HepG2 (cell line): Measurements from ENCODE around the gene SALL4. TPM values are rescaled to one million over a fixed set of nuclear protein-coding genes. Genes with fewer than 3 reads are reported as not detected.

Source experiments
- AGO1 ChIP-seq: fragments of 200-400 bp; formaldehyde crosslinking; IDR thresholded peaks from 2 replicates; pipeline ENCODE4 v1.6.1; 2017; ENCODE audit warnings: mild to moderate bottlenecking, low read depth, low read length, moderate library complexity; ENCODE audit not compliant: poor library complexity, severe bottlenecking
- ERF ChIP-seq: IDR thresholded peaks from 2 replicates; pipeline ENCODE4 v1.6.1; 2018; ENCODE audit warnings: missing biosample characterization, missing genetic modification reagents
- FOXA3 ChIP-seq: IDR thresholded peaks from 2 replicates; pipeline ENCODE4 v1.6.1; 2016; ENCODE audit warnings: missing genetic modification reagents, missing compliant biosample characterization
- FOXK2 ChIP-seq: fragments of 450-650 bp; IDR thresholded peaks from 2 replicates; pipeline ENCODE4 v1.6.1; 2016
- HIVEP1 ChIP-seq: sonication (generic); formaldehyde crosslinking; IDR thresholded peaks from 2 replicates; pipeline ENCODE4 v1.4.0; 2020; ENCODE audit warnings: mild to moderate bottlenecking, missing genetic modification reagents
- HNF4G ChIP-seq, 2 experiments: sonication (generic) in 1 of 2; formaldehyde crosslinking in 1 of 2; IDR thresholded peaks; 2 replicates each; pipeline versions ENCODE4 v1.4.0 to v1.6.1; 2011 to 2020; ENCODE audit warnings: borderline replicate concordance in 2 of 2, low read depth in 2 of 2, mild to moderate bottlenecking in 2 of 2, low read length in 1 of 2, missing genetic modification reagents in 1 of 2, moderate library complexity in 1 of 2
- HOXA9 ChIP-seq: sonication (generic); formaldehyde crosslinking; IDR thresholded peaks from 2 replicates; pipeline ENCODE4 v1.8.1; 2022; ENCODE audit warnings: missing genetic modification reagents, mild to moderate bottlenecking, moderate library complexity, borderline replicate concordance
- KLF12 ChIP-seq: sonication (generic); formaldehyde crosslinking; IDR thresholded peaks from 2 replicates; pipeline ENCODE4 v1.4.0; 2020; ENCODE audit warnings: missing genetic modification reagents, borderline replicate concordance
- MATR3 ChIP-seq: sonication (generic); formaldehyde crosslinking; IDR thresholded peaks from 2 replicates; pipeline ENCODE4 v1.4.0; 2020; ENCODE audit warnings: missing genetic modification reagents
- MED8 ChIP-seq: sonication (generic); formaldehyde crosslinking; IDR thresholded peaks from 2 replicates; pipeline ENCODE4 v1.8.1; 2023; ENCODE audit warnings: mild to moderate bottlenecking, missing genetic modification reagents; ENCODE audit not compliant: insufficient replicate concordance
- PLRG1 ChIP-seq: fragments of 450-650 bp; conservative IDR thresholded peaks from 2 replicates; pipeline ENCODE4 v1.6.1; 2016
- SMARCE1 ChIP-seq: fragments of 450-650 bp; IDR thresholded peaks from 2 replicates; pipeline ENCODE4 v1.6.1; 2017; ENCODE audit warnings: borderline replicate concordance
- SMYD3 ChIP-seq: sonication (generic); formaldehyde crosslinking; IDR thresholded peaks from 2 replicates; pipeline ENCODE4 v1.8.1; 2023; ENCODE audit warnings: mild to moderate bottlenecking, missing genetic modification reagents
- ZBTB42 ChIP-seq: sonication (generic); formaldehyde crosslinking; IDR thresholded peaks from 2 replicates; pipeline ENCODE4 v1.5.0; 2020; ENCODE audit warnings: mild to moderate bottlenecking, missing genetic modification reagents
- ZFAT ChIP-seq: sonication (generic); formaldehyde crosslinking; conservative IDR thresholded peaks from 2 replicates; pipeline ENCODE4 v1.8.1; 2023; ENCODE audit warnings: missing genetic modification reagents, inconsistent platforms
- ZFP82 ChIP-seq: sonication (generic); formaldehyde crosslinking; IDR thresholded peaks from 2 replicates; pipeline ENCODE4 v1.5.1; 2020; ENCODE audit warnings: mild to moderate bottlenecking, missing genetic modification reagents, borderline replicate concordance
- ZFP90 ChIP-seq: sonication (generic); formaldehyde crosslinking; IDR thresholded peaks from 2 replicates; pipeline ENCODE4 v1.8.0; 2022; ENCODE audit warnings: missing genetic modification reagents, mild to moderate bottlenecking, inconsistent platforms, borderline replicate concordance
- ZNF234 ChIP-seq: sonication (generic); formaldehyde crosslinking; conservative IDR thresholded peaks from 2 replicates; pipeline ENCODE4 v1.5.1; 2020; ENCODE audit warnings: mild to moderate bottlenecking, missing genetic modification reagents
- ZNF3 ChIP-seq: IDR thresholded peaks from 2 replicates; pipeline ENCODE4 v1.7.0; 2017; ENCODE audit warnings: inconsistent platforms
- ZNF441 ChIP-seq: sonication (generic); formaldehyde crosslinking; IDR thresholded peaks from 2 replicates; pipeline ENCODE4 v1.7.0; 2021; ENCODE audit warnings: missing genetic modification reagents, borderline replicate concordance
- ZNF451 ChIP-seq: sonication (generic); formaldehyde crosslinking; IDR thresholded peaks from 2 replicates; pipeline ENCODE4 v1.5.0; 2020; ENCODE audit warnings: mild to moderate bottlenecking, missing genetic modification reagents
- ZNF747 ChIP-seq: sonication (generic); formaldehyde crosslinking; IDR thresholded peaks from 2 replicates; pipeline ENCODE4 v1.8.1; 2023; ENCODE audit warnings: missing genetic modification reagents, mild to moderate bottlenecking, borderline replicate concordance
- polyA plus RNA-seq, 8 experiments: library from polyadenylated mRNA; depleted of rRNA in 3 of 8; stranded (reverse) in 7 of 8; unstranded in 1 of 8; fragments of >200 nt; fragmentation: Illumina TruSeq in 4 of 8; extraction: Trizol in 4 of 8; gene quantifications; 2 replicates each; pipeline versions ENCODE4 v1.2.1 to v1.2.3, GENCODE V29; 2011 to 2016; ENCODE audit warnings: low read depth in 4 of 8, missing spikeins in 1 of 8, mixed read lengths in 1 of 8; ENCODE audit not compliant: insufficient read depth in 1 of 8
- total RNA-seq, 5 experiments: library from RNA; depleted of rRNA; stranded (reverse); fragments of >200 nt; fragmentation: Illumina TruSeq; extraction: Trizol; gene quantifications; 2 replicates each; pipeline ENCODE4 v1.2.3, GENCODE V29; 2016; ENCODE audit warnings: low read depth in 1 of 5
- TF ChIP-seq, protein P1 (sequence below): sonication (generic); formaldehyde crosslinking; IDR thresholded peaks from 2 replicates; pipeline ENCODE4 v1.4.0; 2020; ENCODE audit warnings: missing genetic modification reagents, mild to moderate bottlenecking, borderline replicate concordance
- TF ChIP-seq, protein P2 (sequence below): sonication (generic); formaldehyde crosslinking; IDR thresholded peaks from 2 replicates; pipeline ENCODE4 v1.4.0; 2020; ENCODE audit warnings: missing genetic modification reagents
- TF ChIP-seq, protein P3 (sequence below): IDR thresholded peaks from 2 replicates; pipeline ENCODE4 v1.6.1; 2018; ENCODE audit warnings: missing genetic modification reagents
- TF ChIP-seq, protein P4 (sequence below): sonication (generic); formaldehyde crosslinking; IDR thresholded peaks from 2 replicates; pipeline ENCODE4 v1.5.1; 2020; ENCODE audit warnings: mild to moderate bottlenecking, missing genetic modification reagents, moderate library complexity

SALL4 gene
- total and polyA plus RNA-seq, 2 of the 13 experiments (the other 11 are each of a cell fraction or from before 2014, with no cell fraction given) = 0.33 to 1.8 TPM

DNA sequence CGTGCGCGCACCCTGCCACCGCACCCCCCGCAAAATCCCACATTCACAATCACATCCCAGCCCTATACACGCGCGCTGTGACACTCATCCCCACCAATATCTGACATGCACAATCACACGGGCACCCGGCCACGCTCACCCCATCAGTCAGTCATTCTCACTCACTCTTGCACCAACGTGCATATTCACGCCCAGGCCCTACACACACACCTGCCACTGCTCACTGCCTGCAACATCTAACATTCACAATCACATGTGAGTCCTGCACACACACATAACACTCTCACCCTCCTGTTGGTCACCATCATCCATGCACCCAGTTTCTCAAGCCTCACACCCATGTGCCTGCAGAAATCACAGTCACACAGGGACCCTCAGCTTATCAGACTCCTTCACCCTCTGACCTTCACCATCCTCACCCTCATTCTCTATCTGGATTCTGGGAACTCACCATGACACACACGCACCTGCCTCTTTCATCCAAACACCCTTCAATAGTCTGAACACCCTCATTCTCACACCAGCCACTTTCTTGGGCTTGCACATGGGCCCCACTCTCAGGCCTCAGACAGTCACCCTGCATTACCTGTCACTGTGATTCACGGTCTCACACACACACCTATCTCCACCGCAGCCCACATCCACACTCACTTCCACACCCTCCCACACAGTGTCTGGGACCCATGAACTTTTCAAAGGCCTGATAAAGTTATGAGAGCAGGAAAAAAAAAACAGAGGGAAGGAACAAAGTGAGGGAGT is 33.4 kb downstream of the SALL4 start (continued):
- TF ChIP-seq ZNF747 (CRISPR knock-in tag) = no peak
- no peak for TF ChIP-seq ZNF234 (CRISPR knock-in tag)
- peak; percentile 20; the same call in 1 of the 2 replicates for TF ChIP-seq ZNF441 (CRISPR knock-in tag)
- TF ChIP-seq, protein P1, sequence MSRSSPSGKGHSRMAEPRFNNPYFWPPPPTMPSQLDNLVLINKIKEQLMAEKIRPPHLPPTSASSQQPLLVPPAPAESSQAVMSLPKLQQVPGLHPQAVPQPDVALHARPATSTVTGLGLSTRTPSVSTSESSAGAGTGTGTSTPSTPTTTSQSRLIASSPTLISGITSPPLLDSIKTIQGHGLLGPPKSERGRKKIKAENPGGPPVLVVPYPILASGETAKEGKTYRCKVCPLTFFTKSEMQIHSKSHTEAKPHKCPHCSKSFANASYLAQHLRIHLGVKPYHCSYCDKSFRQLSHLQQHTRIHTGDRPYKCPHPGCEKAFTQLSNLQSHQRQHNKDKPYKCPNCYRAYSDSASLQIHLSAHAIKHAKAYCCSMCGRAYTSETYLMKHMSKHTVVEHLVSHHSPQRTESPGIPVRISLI (CRISPR knock-in tag) = peak; percentile 15; the same call in 1 of the 2 replicates
- no peak for TF ChIP-seq SMYD3 (CRISPR knock-in tag)
- TF ChIP-seq, protein P2, sequence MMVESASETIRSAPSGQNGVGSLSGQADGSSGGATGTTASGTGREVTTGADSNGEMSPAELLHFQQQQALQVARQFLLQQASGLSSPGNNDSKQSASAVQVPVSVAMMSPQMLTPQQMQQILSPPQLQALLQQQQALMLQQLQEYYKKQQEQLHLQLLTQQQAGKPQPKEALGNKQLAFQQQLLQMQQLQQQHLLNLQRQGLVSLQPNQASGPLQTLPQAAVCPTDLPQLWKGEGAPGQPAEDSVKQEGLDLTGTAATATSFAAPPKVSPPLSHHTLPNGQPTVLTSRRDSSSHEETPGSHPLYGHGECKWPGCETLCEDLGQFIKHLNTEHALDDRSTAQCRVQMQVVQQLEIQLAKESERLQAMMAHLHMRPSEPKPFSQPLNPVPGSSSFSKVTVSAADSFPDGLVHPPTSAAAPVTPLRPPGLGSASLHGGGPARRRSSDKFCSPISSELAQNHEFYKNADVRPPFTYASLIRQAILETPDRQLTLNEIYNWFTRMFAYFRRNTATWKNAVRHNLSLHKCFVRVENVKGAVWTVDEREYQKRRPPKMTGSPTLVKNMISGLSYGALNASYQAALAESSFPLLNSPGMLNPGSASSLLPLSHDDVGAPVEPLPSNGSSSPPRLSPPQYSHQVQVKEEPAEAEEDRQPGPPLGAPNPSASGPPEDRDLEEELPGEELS (CRISPR knock-in tag) = 0 out of 2 replicates have a peak, but pooled peaks have one; percentile 6
- no peak for TF ChIP-seq HIVEP1 (CRISPR knock-in tag)
- no peak for TF ChIP-seq ZFAT (CRISPR knock-in tag)
- no peak for TF ChIP-seq SMARCE1
- TF ChIP-seq KLF12 (CRISPR knock-in tag) = no peak
- TF ChIP-seq PLRG1 = no peak
- TF ChIP-seq ZFP90 = no peak
- TF ChIP-seq ZNF451 (CRISPR knock-in tag) = no peak
- no peak for TF ChIP-seq MATR3 (CRISPR knock-in tag)
- TF ChIP-seq, protein P3, sequence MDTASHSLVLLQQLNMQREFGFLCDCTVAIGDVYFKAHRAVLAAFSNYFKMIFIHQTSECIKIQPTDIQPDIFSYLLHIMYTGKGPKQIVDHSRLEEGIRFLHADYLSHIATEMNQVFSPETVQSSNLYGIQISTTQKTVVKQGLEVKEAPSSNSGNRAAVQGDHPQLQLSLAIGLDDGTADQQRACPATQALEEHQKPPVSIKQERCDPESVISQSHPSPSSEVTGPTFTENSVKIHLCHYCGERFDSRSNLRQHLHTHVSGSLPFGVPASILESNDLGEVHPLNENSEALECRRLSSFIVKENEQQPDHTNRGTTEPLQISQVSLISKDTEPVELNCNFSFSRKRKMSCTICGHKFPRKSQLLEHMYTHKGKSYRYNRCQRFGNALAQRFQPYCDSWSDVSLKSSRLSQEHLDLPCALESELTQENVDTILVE (CRISPR knock-in tag) = no peak
- TF ChIP-seq ZBTB42 (CRISPR knock-in tag) = no peak
- no peak for TF ChIP-seq FOXK2
- 0 out of 2 replicates have a peak, but pooled peaks have one; percentile 17 for TF ChIP-seq ERF (CRISPR knock-in tag)
- no peak for TF ChIP-seq MED8 (CRISPR knock-in tag)
- no peak for TF ChIP-seq HNF4G (IDR thresholded peaks at IDR 0.05; ENCODE audit: borderline replicate concordance, low read depth, low read length)
- no peak for TF ChIP-seq HNF4G (CRISPR knock-in tag; IDR thresholded peaks at IDR 0.05; ENCODE audit: borderline replicate concordance, low read depth)
- no peak for TF ChIP-seq ZFP82 (CRISPR knock-in tag)
- TF ChIP-seq HOXA9 (CRISPR knock-in tag) = peak; percentile 87; the same call in 1 of the 2 replicates
- no peak for TF ChIP-seq ZNF3 (CRISPR knock-in tag)
- no peak for TF ChIP-seq FOXA3 (CRISPR knock-in tag)
- TF ChIP-seq AGO1 = no peak
- TF ChIP-seq, protein P4, sequence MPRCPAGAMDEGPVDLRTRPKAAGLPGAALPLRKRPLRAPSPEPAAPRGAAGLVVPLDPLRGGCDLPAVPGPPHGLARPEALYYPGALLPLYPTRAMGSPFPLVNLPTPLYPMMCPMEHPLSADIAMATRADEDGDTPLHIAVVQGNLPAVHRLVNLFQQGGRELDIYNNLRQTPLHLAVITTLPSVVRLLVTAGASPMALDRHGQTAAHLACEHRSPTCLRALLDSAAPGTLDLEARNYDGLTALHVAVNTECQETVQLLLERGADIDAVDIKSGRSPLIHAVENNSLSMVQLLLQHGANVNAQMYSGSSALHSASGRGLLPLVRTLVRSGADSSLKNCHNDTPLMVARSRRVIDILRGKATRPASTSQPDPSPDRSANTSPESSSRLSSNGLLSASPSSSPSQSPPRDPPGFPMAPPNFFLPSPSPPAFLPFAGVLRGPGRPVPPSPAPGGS (CRISPR knock-in tag) = no peak
